Stimulated activated CD4-positive, alpha-beta T cell treated with anti-CD3 and anti-CD28 coated beads, TNF-alpha, amount 100 ng/mL, for 1 hour (primary cell): Measurements from ENCODE around the gene HINFP.
"Not testable (repeated sequence)": the region's sequence is repeated elsewhere in the genome, so short reads cannot be mapped to it uniquely, and the experiment has no call there.

Experiments used
- DNase-seq, 3 donors: peaks; one replicate each; pipeline ENCODE4 v3.0.0-alpha.2; 2020; ENCODE audit warnings: low read depth in 3 of 3, low spot score in 1 of 3

Gene HINFP

DNA sequence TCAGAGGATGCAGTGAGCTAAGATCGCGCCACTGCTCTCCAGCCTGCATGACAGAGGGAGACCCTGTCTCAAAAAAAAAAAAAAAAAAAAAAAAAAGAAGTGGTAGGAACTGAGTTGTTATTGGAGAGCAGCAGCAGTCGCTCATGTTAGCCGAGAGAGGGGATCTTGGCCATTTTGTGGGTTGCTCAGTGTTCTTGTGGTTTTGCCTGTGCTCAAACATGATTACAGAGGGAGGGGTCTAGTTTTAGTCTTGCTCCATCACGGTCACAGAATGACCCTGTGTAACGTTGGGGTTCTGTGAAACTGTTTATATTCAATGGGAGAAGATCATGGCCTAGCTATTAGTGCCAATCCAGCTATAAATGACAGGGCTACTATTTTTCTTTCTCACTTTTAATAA, 21.7 kb upstream of the HINFP start:
- no peak for DNase-seq

DNA sequence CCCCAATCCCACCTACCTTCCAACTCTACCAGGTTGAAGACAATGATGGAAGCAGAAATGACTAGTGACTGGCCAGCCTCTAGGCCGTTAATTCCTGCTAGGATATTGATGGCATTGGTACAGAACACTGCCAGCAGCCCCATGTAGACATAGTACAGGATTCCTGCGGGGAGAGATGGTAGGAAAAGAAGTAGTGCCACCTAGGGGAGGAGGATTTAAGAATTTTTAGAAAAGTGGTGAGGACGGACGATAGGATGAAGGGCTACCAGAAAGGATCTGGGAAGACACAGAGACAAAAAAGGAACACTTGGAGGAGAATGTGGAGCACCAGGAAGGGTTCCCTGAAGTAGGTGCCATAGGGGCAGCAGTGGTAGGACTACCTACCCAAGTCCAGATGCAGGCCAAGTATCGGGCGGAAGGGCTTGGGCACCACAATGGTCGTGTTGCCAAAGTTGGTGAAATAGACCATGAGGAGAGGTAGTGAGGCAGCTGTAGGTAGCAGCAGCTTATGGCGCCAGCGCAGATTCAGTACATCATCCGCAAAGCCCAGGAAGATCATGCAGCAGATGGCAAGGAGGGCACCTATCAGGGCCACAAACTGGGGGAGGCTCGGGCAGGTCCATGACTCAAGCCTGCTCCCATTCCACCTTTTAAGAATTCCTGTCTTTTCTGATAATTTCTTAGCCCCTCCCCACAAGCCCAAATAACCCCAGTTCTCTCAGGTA, 21.0 kb upstream of the HINFP start:
- DNase-seq = no peak

DNA sequence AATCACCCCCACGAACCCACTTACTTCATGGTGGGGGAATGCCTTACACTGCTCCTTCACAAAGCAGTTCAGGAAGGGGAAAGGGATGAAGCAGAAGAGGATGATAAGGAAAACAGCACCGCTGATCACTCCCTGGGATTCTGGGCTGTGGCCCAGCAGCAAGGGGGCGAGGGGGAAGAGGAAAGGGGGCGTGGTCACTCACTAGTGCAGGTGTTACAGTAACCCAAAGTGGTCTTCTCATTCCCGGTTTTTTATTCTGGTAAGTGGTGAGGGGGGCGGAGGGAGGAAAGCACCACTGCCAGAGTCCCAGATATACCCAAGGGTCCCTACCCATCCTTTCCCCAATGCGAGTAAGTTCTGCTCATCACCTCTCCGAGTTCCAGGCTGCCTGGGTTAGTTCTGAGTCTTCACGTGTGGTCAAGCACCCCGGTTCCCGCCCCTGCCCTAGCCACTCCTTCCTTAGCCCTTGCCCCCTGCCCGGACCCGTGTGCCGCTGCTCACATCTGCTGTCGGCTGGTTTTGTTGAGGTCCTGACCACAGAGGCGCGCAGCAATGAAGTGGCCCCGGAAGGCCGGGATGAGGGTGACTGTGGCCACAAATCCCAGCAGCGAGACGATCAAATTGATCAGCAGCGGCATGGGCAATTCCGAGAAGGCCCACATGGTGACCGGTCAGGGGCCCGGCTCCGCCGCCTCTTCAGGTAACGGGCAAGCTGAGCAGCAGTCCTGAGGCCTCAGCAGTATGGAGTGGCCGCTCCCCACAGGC, 20.2 kb upstream of the HINFP start:
- no peak for DNase-seq

DNA sequence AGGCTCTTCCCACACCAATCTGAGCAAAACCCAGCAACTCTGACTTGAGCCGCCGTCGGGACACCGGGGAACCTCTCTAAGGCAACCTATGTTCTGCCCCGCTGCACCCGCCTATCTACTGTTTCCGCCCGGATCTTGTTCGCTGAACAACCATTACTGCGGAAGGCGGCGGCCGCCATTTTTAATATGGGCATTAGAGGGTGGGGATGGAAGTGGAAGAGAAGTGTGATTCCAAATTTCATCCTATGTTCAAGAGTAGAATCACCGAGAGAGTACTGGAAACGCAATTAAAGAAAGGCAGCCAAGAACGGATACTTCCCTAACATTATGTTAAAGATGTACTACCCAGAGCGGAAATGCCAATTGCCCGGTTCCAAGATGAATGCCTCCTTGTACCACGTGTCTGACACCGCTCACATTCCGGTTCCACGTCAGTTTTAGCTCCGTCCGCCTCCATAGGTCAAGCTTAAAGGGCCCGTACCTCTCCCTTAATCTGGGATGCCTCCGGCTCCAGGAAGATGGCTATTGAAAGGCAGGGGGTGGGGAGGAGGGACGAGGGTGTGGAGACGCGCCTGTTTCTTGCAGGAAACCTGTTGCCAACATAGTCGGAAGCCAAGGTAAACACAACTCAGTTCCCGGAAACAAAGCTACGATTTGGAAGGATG, 19.5 kb upstream of the HINFP start, which contains the start of gene DPAGT1:
DPAGT1 (minus strand) TSS at position 95 of the 665 bp plus-strand sequence. CDS start 198 bp downstream, outside the sequence.
- peak; percentile 60 to 72 (median 65) for DNase-seq

DNA sequence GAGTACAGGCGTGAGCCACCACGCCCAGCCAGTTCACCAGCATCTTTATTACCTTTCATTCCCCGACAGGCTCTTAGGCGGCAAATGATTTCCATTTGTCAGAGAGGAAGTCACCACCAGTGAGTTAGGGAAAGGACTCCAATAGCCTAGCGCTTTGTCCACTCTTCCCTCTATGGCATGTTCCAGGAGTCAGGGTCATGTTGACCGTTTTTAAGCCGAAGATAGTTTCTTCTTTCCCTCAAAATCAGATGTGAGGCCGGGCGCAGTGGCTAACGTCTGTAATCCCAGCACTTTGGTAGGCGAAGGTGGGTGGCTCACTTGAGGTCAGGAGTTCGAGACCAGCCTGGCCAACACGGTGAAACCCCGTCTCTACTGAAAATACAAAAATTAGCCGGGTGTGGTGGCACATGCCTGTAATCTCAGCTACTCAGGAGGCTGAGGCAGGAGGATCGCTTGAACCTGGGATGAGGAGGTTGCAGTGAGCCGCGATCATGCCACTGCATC, 18.2 kb upstream of the HINFP start:
- DNase-seq = not testable (repeated sequence)

DNA sequence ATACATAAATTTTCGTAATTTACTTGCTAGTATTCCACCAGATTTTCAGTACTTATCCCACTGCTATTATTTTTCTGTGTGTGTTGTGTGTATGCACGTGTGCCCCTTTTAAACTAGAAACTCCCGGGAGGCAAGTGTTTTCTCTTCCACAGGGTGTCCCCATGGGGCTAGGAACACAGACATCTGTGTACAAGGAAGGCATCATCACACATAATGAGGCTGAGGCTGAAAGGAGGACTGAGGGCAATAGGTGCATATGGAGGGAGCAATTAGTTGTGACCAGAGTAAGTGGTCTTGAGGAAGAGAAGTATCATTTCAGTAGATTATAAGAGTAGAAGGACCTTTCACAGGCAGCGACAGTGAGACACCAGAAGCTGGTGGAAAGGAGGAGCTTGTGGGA, 17.6 kb upstream of the HINFP start:
- DNase-seq = no peak

DNA sequence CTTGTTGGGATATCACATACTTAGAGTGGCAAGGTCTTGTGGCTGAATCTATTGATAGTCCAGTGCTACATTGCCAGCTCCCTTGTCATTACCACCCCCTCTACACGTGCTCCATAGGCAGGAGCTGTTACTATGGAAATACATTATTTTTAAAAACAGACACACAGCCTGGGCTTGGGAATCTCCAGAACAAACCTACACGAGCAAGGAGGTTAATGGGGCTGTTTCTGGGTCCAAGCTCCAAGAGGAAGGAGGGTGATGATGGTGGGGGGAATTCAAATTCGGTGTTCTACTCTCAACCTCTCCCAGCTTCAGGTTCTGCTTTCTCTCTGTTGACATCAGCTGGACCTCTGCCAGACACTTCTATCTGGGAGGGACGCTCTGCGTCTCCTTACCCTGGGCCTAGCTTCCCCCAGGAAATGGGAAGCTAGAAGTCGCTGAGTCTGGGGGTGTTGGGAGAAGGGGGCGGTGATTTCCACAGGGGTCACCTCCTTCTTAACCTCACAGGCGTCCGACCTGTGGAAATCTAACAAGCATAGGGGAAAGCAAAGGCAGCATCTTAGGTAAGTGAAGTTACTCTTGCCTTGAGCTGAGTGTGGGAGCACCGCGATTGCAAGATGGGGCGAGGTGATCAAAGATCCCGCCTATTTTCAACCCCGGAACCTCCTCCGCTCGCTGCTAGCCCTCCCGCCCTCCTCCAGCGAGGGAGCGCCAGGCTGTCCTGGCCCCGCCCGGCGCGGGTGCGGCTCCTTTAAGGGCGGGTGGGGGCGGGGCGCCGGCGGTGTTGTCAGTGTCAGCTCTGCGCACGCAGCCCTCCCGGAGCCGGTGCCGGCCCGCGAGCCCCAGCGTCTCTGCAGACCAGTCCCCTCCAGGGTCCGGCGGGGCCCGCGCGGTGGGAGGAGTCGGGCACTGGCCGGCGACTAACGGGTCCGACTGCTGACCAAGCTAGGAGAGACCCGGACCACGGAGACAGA, 14.5 kb upstream of the HINFP start, which contains the start of gene C2CD2L:
C2CD2L (plus strand) TSS at position 781 of the 974 bp plus-strand sequence. CDS start 398 bp downstream, outside the sequence.
- peak; percentile 66 to 83 (median 75) for DNase-seq

DNA sequence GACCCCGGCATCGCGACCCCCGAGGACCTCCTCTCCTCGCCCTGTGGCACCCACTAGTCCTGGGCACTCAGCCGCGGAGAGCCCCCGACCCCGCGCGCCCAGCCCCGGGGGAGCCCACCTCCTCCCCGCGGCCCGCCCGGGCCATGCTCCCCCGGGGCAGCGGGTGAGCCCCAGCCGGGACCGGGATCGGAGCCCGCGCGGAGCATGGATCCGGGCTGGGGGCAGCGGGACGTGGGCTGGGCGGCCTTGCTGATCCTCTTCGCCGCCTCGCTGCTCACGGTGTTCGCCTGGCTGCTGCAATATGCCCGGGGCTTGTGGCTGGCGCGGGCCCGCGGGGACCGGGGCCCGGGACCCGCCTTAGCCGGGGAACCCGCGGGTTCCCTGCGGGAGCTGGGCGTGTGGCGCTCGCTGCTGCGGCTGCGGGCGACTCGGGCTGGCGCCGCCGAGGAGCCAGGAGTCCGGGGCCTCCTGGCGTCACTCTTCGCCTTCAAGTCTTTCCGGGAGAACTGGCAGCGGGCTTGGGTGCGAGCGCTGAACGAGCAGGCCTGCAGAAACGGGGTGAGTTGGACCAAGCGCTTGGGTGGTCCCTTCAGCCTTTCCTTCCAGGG, 13.7 kb upstream of the HINFP start:
- no peak for DNase-seq

DNA sequence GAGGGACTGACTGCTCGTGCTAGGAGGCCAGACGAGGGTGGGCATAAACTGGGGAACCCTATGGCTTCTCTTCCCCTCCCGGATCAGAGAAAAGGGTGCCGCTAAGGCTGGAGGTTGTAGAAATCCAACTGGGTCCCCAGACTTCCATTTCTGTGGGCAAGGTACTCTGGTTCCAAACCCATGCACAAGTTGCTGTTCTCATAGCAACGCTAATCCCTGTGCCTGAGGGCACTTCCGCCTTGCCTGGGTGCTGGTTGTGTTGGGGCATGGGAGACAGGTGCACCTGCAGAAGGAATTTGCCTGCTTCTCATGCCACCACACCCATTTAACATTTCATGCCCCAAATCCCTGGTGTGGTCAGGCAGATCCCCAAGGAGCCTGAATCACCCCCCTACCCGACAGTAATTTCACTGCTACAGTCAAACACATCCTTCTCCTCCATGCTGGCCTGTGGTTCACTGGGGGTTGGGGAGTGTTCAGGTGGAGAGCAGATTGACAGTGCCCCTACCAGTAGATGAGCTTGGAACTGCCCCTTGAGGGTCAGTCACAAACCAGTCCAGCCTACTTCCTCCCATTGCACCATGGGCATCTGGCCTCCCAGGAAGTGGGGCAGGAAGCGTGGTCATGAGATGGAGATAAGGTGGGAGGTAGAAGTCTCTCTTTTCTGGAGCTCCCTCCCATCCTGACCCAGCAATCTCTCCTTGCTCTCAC, 13.1 kb upstream of the HINFP start:
- DNase-seq = no peak

DNA sequence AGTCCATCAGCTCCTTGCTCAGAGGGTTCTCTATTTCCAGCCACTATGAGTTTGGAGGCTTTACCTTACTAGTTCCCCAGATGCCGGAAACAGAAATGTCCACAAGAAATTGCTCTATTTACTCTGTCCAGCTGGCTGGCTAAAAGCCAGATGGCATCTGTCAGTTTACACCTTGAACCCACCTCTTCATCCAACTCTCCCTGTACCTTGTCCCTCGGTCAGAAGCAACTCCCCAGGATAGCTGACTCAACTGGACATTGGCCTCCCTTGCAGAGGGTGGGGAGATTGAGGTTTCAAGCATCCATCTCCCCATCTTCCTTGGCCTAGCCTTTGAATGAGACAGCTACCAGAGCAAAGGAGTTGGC, 12.5 kb upstream of the HINFP start:
- no peak for DNase-seq

DNA sequence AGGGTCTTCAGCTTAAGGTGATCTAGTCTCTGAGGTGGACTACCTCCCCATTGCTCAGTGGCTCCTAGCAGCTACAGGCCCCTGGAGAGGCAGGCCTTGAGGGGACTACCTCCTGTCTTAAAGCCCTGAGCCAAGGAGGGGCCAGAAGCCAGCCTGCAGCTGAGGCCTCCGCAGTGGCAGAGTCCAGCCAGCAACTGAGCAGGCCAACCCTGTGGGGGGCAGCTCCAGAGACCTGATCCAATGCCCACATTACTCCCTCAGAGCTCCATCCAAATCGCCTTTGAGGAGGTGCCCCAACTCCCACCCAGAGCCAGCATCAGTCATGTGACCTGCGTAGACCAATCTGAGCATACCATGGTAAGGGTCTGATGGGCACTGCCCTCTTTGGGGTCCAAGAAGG, 11.5 kb upstream of the HINFP start:
- DNase-seq = no peak

DNA sequence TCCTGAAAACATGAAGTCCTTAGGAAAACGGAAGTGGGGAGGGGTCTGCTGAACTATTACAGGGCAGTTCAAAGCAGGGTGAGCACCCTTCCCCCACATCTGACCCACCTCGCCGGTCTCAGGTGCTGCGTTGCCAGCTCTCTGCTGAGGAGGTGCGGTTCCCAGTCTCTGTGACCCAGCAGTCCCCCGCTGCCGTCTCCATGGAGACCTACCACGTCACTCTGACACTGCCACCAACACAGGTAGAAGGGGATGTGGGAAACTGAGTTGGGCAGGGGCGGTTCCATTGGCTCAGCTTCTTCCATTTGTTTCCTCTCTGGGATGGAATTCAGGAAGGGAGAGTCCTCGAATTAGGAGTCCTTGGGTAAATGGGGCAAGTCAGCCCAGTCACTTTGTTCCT, 10.9 kb upstream of the HINFP start:
- no peak for DNase-seq

DNA sequence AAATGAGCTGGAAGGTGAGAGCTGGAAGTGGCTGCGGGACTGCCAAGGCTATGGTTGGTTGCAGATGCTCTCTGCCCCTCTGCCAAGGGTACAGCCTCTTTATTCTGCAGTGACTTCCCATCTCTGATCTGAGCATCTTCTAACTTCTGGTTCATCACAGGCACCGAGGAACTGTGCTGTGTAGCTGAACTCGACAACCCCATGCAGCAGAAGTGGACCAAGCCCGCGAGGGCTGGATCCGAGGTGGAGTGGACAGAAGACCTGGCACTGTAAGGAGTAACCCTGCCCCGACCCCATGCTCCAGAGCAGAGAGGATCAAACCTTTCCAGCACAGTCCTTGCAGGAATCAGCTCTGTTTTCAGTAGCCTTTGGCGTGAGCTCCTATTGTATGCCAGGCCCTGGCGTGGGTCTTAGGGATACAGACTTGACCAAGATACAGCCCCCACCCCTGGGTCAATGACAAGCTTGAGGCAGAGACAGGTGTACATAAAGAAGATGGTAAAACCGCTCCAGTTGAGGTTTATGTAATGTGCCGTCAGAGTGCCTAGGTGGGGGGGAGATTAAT, 9.9 kb upstream of the HINFP start:
- no peak for DNase-seq

DNA sequence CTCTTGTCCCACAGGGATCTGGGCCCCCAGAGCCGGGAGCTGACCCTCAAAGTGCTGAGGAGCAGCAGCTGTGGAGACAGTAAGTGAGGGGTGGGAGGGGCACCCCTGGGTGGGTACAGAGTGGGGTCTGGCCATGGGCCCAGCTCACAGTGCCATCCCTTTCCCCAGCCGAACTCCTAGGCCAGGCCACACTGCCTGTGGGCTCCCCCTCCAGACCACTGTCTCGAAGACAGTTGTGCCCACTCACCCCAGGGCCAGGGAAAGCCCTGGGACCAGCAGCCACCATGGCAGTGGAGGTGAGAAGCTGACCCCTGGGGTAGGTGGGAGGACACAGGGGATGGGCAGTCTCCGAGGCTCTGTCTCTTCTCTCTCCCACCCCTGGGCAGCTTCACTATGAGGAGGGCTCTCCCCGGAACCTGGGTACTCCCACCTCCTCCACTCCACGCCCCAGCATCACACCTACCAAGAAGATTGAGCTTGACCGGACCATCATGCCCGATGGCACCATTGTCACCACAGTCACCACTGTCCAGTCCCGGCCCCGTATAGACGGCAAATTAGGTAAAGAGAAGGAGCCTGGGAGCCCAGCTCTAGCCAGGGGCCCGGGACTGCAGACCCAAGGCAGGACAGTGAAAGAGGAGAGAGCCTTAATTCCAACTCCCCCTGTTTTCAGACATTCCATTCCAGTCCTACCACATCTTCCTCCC, 8.9 kb upstream of the HINFP start:
- DNase-seq = no peak

DNA sequence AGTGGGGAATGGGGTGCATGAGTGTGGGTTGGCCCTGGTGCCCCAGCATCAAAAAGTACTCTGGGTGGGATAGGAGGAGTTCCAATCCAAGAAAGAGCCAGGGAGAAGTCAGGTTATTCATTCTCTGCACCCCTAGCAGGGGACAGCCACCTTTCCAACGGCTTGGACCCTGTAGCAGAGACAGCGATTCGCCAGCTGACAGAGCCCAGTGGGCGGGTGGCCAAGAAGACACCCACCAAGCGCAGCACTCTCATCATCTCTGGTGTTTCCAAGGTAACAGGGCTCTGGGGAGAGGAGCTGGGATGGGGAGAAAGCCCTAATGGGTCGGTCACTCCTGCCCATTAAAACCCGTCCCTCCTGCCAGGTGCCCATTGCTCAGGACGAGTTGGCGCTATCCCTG, 7.7 kb upstream of the HINFP start:
- no peak for DNase-seq

DNA sequence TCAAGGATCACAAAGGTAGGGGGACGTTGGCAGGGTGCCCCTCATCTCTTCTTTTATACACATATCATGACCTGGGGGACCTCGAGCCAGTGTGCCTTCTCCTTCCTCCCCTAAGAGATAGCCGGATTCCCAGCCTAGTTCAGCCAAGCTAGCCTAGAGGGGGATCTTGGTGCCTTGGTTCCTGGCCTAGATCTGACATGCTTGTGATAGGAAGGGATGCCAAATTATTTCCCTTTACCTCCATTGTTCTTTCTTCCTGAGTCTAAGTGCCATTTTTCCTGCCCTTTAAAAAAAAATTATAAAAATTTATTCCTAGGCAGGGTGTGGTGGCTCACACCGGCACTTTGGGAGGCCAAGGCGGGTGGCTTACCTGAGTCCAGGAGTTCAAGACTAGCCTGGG, 7.0 kb upstream of the HINFP start:
- DNase-seq = no peak

DNA sequence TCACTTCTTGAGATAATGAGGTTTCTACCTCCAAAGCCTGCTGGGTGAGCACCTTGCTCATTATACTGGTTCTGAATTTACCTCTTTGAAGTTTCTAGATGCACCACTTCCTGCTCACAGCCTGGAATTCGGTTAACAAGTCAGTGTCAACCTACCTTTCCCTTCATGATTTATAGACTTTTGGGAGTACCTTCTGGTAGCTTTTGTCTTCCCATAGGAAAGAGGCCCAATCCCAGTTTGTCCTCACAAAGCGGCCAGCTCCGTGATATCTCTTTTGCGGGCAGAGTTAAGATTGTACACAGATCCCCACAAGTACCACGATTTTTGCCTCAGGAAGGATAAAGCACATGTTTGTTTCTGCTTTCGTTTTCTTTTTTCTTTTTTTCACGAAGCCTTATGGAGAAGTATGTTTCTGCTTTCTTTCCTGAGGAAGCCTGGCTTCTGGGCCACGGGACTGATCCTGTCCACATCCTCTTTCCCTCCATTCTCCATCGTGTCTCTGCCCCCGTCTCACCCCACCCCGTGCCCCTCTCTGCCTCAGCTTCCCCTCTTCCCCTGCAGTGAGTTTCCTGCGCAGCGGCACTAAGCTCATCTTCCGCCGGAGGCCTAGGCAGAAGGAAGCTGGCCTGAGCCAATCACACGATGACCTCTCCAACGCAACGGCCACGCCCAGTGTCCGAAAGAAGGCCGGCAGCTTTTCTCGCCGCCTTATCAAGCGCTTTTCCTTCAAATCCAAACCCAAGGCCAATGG, 5.7 kb upstream of the HINFP start:
- peak in 1 of 3 donors; percentile 26 for DNase-seq

DNA sequence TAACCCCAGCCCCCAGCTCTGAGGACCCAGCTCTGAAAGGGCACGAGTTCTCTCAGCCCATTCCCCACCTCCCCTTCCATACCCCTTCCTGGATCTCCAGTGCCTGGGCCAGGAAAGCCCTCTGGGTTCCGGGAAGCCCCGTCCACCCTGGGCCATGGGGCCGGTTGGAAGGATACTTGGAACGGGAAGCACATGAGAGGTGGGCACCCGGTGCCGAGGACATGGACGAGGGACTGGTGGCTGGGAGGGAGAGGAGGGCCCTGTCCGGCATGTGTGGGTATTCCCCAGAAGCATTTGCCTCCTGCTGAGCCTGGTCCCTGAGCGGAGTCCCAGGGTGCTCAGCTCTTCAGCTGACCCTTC, 5.2 kb upstream of the HINFP start:
- no peak for DNase-seq
